ENCODE results near the gene DUSP10.

DUSP10 gene

DNA sequence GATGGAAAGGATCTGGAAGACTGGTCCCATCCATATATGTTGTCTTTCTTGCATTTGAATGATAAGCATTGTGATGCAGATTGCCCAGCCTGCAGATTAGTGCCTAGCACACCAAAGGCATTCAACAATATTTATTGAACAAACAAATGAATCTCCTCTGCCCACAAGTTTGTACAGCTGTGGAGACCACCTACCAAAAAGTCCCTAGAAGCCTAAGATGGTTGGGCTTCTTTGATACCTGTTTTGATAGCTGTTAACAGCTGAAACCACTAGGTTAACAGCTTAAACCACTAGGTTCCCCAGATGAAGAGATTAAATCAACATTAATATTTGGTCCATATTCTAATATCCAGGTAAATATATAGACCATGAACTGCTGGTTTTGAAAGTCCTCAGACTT is 9.8 kb downstream of the DUSP10 start:
- DNase-seq (ENCODE audit: low read depth): no peak

DNA sequence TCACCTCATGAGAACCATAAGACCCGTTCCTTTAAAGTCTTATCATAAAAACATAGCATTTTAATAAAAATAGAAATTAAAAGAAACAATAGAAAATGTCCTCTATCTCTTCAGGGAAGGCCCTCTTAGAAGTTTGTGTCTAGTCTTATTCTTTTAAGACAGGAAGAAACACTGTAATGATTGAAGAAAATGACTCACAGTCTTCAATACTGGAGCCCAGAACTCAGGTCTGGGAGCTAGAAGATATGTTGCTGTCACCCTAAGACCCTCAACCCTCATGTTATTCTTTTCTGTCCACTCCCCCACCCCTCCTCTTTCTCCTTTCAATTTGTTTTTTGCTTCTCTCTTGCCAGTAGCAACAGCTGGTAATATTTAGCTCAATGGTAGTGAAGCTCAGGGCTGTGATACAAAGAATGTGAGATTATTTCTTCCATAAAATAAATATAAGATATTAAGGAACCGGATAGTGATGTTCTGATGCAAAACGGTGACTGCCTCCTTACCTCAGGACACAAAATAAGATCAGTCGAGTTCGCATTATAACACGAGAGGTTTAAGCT is 12.0 kb downstream of the DUSP10 start:
- DNase-seq (ENCODE audit: low read depth): no peak

- DNase-seq (ENCODE audit: low read depth): no peak
These were observed 13.8 kb downstream of the DUSP10 start for GRCh38 chr1:221728037-221728505.

DNA sequence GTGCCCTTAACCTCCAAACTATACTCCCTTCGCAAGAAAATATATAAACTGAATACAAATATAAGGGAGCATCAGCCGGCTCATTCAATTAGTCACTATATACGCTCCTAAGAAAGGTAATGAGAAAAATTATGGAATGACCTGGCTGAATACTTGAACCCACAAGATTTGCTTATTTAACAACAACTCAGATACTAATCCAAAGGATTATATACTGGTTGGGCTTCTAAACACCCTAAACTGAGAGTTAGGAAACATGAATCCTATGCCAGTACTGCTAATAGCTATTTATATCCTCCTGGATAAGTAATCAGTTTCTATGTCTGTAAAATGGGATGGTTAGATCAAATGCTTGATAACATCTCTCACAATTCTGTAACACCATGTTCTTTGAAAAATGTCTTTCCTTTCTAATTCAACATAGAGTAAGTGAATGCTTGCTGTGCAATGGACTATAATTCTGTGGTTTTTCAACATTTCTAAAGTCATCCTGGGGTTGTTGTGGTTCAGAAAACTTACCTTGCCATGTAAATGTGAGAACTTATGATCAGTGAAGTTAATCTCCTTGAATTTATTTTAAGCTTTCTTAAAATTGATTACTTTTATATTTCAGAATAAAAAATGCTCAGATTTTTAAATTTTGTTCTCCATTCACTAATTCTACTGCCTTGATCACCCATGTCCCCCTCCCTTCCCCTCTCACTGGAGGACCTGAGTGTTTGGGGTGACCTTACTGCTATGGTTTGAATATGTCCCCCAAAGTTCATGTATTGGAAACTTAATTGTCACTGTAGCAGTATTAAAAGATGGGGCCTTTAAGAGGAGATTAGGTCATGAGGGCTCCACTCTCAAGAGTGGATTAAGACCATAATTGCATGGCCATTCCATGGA is 14.5 kb downstream of the DUSP10 start:
- no peak for DNase-seq (ENCODE audit: low read depth)

- DNase-seq (ENCODE audit: low read depth): no peak
These were observed 15.9 kb downstream of the DUSP10 start for GRCh38 chr1:221725735-221726672.

GRCh38 chr1:221724931-221725605 is 16.8 kb downstream of the DUSP10 start:
- DNase-seq (ENCODE audit: low read depth): no peak

- no peak for DNase-seq (ENCODE audit: low read depth)
These were observed 18.0 kb downstream of the DUSP10 start for GRCh38 chr1:221723848-221724236.

DNA sequence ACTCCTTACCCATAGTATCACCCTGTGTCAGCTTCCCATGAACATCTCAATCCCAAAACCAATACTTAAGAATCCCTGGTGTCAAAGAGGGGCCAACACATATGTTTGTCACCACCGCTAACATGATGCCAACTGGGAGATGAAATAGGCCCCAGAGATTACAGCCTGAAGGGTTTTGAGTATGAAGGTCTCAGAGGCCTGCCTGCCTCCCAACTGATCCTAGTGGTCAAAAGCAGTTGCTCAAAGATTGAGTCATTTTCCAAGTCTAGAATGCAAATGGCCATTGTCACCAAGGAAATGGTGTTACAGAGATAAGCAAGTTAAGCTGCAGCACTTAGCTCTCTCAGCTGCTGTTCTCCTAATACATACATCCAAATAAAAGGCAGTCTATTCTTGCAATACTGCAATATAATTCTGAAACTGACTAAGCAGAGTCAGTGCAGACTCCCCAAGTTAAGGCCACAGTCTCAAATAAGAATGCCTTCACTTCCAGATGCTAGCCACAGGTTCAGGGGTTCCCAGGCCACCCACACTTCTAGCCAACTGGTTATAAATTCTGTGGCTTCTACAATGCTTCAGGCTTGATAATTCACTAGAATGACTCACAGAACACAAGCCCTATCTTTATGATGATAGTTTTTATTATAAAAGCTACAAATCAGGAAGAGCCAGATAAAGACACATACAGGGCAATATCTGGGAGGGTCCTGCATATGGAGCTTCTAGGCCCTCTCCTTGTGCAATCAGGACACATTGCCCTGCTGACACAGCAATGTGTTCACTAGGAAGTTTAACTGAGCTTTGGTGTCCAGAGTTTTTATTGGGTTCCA is 18.7 kb downstream of the DUSP10 start:
- DNase-seq (ENCODE audit: low read depth): no peak

GRCh38 chr1:221722254-221723017 is 19.5 kb downstream of the DUSP10 start:
- DNase-seq (ENCODE audit: low read depth): no peak

GRCh38 chr1:221720545-221720944 is 21.3 kb downstream of the DUSP10 start:
- no peak for DNase-seq (ENCODE audit: low read depth)

- no peak for DNase-seq (ENCODE audit: low read depth)
These were observed 21.9 kb downstream of the DUSP10 start for GRCh38 chr1:221719987-221720386.

GRCh38 chr1:221719278-221719597 is 22.7 kb downstream of the DUSP10 start:
- no peak for DNase-seq (ENCODE audit: low read depth)

- no peak for DNase-seq (ENCODE audit: low read depth)
These were observed 23.3 kb downstream of the DUSP10 start for GRCh38 chr1:221718381-221719277.

DNA sequence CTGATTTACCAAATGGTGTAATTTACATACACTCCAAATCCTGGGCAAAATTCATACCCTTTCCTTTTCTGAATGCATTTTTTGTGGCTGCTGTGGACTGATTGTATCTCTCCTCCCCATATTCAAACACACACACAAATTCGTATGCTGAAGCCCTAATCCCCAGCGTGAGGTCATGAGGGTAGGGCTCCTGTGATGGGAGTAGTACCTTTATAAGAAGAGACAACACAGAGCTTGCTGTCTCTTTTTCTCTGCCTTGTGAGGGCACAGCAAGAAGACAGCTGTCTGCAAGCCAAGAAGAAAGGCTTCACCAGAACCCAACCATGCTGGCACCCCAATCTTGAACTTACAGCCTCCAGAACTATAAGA is 24.4 kb downstream of the DUSP10 start:
- no peak for DNase-seq (ENCODE audit: low read depth)

GRCh38 chr1:221716713-221717484 is 25.0 kb downstream of the DUSP10 start:
- no peak for DNase-seq (ENCODE audit: low read depth)

DNA sequence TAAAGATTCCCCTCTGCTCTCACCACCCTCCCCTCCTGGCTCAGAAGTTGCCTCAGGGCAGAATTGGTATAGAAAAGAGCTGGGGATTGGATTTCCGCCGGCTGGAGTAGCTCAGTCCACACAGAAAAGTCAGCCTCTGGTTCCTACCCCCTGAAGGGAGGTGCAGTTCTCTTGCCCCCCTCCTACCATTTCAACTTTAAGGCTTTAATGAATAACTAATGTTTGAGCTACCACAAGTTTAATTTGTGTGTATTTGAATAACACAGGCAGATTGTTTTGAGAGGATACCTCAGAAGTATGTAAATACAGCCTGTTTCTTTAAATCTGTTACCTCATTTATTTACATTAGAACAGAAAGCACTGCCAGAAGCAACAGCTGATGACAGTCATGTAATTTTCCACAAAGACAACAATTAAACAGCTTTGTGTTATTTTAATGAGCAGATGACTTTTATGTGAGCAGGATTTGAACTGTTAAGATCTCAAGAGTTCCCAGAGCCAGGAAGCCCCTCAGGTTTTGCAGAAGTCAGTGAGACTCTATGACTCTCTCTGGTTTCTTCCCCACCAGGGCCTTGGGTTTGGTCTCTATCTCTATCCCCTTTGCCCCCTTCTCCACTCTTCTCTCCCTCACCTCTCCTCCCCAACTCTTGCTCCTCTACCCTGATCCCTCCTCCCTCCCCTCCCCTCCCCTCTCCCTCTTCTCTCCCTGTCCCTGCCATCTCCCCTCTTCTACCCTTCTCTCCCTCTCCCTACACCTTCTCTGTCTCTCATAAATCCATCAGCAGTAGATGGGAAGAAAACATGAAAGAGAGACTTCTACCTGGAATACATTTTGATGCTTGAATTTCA is 26.3 kb downstream of the DUSP10 start:
- no peak for DNase-seq (ENCODE audit: low read depth)
